PC-9 (cell line): Measurements from ENCODE around the gene ANO2. TPM values are rescaled to one million over a fixed set of nuclear protein-coding genes. Genes with fewer than 3 reads are reported as not detected.

ENCODE experiments used
- BruUV-seq: library from RNA; stranded (reverse); fragments of 400-500 nt; replicated peaks from 2 replicates; lab custom pipeline; 2021; lab: Mats Ljungman, UMichigan
- CTCF ChIA-PET: fragments of 300-600 bp; sonication (Branson Sonifier 250); formaldehyde crosslinking; loops from one replicate; lab custom pipeline; 2022; ENCODE audit warnings: antibody characterized with exemption; lab: Charles Lee
- POLR2A ChIA-PET: fragments of 300-600 bp; sonication (Branson Sonifier 250); formaldehyde crosslinking; loops from one replicate; lab custom pipeline; 2022; ENCODE audit warnings: antibody characterized with exemption; ENCODE audit not compliant: unreplicated experiment; lab: Charles Lee
- DNase-seq, 2 experiments: peaks; one replicate each; pipeline versions ENCODE4 v3.0.0 to v3.0.0-alpha.2; 2015 to 2022; ENCODE audit warnings: mixed read lengths in 1 of 2
- H2AFZ ChIP-seq: fragments of 200-600 bp; sonication (generic); 2 replicates; pipeline ENCODE4 v1.8.1; 2017; ENCODE audit warnings: antibody characterized with exemption
- H3F3A ChIP-seq: fragments of 200-600 bp; sonication (generic); 2 replicates; pipeline ENCODE4 v1.8.1; 2017; ENCODE audit warnings: antibody characterized with exemption, mild to moderate bottlenecking, low read depth; ENCODE audit not compliant: insufficient read depth
- H3K27ac ChIP-seq: fragments of 200-600 bp; sonication (generic); 2 replicates; pipeline ENCODE4 v1.6.1; 2016; ENCODE audit warnings: mixed run types
- H3K27me3 ChIP-seq: fragments of 200-600 bp; sonication (generic); 2 replicates; pipeline ENCODE4 v1.6.1; 2016; ENCODE audit warnings: low read depth, mixed run types; ENCODE audit not compliant: insufficient read depth
- H3K36me3 ChIP-seq: fragments of 200-600 bp; sonication (generic); 2 replicates; pipeline ENCODE4 v1.6.1; 2016; ENCODE audit warnings: low read depth, mixed run types
- H3K4me1 ChIP-seq: fragments of 200-600 bp; sonication (generic); replicated peaks from 2 replicates; pipeline ENCODE4 v1.6.1; 2016; ENCODE audit warnings: mixed run types; ENCODE audit not compliant: insufficient read depth
- H3K4me2 ChIP-seq: fragments of 200-600 bp; sonication (generic); 2 replicates; pipeline ENCODE4 v1.6.1; 2017; ENCODE audit warnings: mixed run types
- H3K4me3 ChIP-seq: fragments of 200-600 bp; sonication (generic); 2 replicates; pipeline ENCODE4 v1.6.1; 2016; ENCODE audit warnings: mixed run types
- H3K79me2 ChIP-seq: fragments of 200-600 bp; sonication (generic); 2 replicates; pipeline ENCODE4 v1.6.1; 2017; ENCODE audit warnings: low read depth, mixed run types
- H3K9me2 ChIP-seq: fragments of 200-600 bp; sonication (generic); 2 replicates; pipeline ENCODE4 v1.8.1; 2017; ENCODE audit warnings: mild to moderate bottlenecking; ENCODE audit not compliant: insufficient read depth
- H3K9me3 ChIP-seq: fragments of 200-600 bp; sonication (generic); 2 replicates; pipeline ENCODE4 v1.8.1; 2016; ENCODE audit warnings: low read depth; ENCODE audit not compliant: insufficient read depth
- H4K20me1 ChIP-seq: fragments of 200-600 bp; sonication (generic); 2 replicates; pipeline ENCODE4 v1.8.1; 2017; ENCODE audit not compliant: insufficient read depth
- EZH2 ChIP-seq: fragments of 200-600 bp; sonication (generic); IDR thresholded peaks from 2 replicates; pipeline ENCODE4 v1.8.0; 2017; ENCODE audit warnings: antibody characterized with exemption, low read depth
- intact Hi-C: fragments of 100-400 bp; cut with micrococcal nuclease; formaldehyde crosslinking; loops from one replicate; pipeline ENCODE4 v1.10.0; 2022; ENCODE audit not compliant: unreplicated experiment
- total RNA-seq: library from RNA; stranded (reverse); gene quantifications from 2 replicates; pipeline ENCODE4 v1.2.3, GENCODE V29; 2021
- TF ChIP-seq, protein P1 (sequence below): fragments of 200-600 bp; sonication (generic); conservative IDR thresholded peaks from 2 replicates; pipeline ENCODE4 v1.6.1; 2017; ENCODE audit warnings: mixed run types, antibody characterized with exemption, mild to moderate bottlenecking, moderate library complexity

The ANO2 gene
- total RNA-seq, 1 experiment from 2014 or later = not detected

DNA sequence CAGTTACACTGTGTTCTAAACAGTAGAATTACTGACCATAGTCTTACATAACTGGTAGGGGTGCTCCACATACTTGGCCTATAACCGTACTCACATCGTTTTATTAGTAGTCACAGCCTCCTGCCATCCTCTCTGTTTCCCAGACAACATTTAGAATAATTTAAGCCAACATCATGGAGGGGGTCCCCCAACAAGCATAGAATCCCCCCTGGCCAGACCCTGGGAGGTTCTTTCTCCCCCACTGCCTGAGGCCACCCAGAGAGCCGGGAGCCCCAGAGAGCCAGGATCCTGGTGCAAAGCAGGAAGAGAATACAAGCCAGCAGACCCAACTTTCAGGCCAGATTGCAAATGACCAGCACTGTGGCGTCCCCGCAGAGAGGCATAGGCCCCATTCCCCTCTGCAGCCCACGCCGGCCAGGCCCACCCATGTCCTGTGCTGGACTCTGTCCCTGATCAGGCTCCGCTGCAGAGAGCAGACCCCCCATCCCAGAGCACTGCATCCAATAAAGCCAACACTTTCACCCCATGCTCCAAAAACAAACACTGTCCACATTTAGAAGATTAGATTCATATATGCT, 317.9 kb downstream of the ANO2 start:
- Histone ChIP-seq H3K79me2 (no peaks in the 10 kb centered on the region), H4K20me1 (no peaks in the 10 kb centered on the region), H3K4me1 (no peaks in the 10 kb centered on the region), H2AFZ (no peak overlapping the region), H3K9me2 (no peaks in the 10 kb centered on the region), H3K27ac (no peak overlapping the region), H3K36me3 (no peaks in the 10 kb centered on the region), H3K4me2 (no peak overlapping the region), H3K9me3 (no peaks in the 10 kb centered on the region; the same call in 1 of the 2 replicates), H3F3A (no peaks in the 10 kb centered on the region), H3K27me3 (peaks cover 97% of the 10 kb centered on the region), H3K4me3 (no peak overlapping the region)
- BruUV-seq = no TSS peak
- POLR2A ChIA-PET = no interaction called here
- DNase-seq = no peak
- CTCF ChIA-PET = no interaction called here
- TF ChIP-seq, protein P1, sequence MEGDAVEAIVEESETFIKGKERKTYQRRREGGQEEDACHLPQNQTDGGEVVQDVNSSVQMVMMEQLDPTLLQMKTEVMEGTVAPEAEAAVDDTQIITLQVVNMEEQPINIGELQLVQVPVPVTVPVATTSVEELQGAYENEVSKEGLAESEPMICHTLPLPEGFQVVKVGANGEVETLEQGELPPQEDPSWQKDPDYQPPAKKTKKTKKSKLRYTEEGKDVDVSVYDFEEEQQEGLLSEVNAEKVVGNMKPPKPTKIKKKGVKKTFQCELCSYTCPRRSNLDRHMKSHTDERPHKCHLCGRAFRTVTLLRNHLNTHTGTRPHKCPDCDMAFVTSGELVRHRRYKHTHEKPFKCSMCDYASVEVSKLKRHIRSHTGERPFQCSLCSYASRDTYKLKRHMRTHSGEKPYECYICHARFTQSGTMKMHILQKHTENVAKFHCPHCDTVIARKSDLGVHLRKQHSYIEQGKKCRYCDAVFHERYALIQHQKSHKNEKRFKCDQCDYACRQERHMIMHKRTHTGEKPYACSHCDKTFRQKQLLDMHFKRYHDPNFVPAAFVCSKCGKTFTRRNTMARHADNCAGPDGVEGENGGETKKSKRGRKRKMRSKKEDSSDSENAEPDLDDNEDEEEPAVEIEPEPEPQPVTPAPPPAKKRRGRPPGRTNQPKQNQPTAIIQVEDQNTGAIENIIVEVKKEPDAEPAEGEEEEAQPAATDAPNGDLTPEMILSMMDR = no peak
- TF ChIP-seq EZH2 = no peak
- intact Hi-C loops = no loop called here

DNA sequence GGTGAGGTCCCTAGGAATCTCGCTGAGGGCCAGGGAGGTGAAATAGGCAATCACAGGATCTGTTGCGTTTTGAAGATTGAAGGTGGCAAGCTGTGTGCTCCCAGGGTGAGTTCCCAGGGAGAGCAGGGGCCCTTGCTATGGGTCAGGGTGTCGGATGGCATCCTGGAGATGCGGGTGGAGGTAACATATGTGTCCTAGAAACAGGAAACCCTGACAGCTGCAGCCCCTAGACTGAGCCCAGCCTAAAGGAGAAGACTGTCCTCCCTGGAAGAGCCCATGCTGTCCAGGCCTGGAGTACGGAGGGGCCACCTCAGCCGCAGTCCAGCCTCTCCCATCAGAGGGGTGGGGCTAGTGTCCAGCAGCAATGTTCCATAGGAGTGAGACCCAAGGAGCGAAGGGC, 318.9 kb downstream of the ANO2 start:
- ChIA-PET POLR2A (no interaction called here), CTCF (no interaction called here)
- no TSS peak for BruUV-seq
- peaks cover 97% of the 10 kb centered on the region for H3K27me3 ChIP-seq
- no peak overlapping the region for H3K4me3 ChIP-seq
- H3K36me3 ChIP-seq = no peaks in the 10 kb centered on the region
- no peaks in the 10 kb centered on the region for H3K79me2 ChIP-seq
- H3K9me2 ChIP-seq = no peaks in the 10 kb centered on the region
- no peak for DNase-seq
- no peaks in the 10 kb centered on the region for H3F3A ChIP-seq
- no peak overlapping the region for H3K4me2 ChIP-seq
- intact Hi-C loops = no loop called here
- H3K27ac ChIP-seq = no peak overlapping the region
- TF ChIP-seq EZH2 = no peak
- TF ChIP-seq, protein P1 = no peak
- no peaks in the 10 kb centered on the region for H4K20me1 ChIP-seq
- H3K4me1 ChIP-seq = no peaks in the 10 kb centered on the region
- no peaks in the 10 kb centered on the region for H3K9me3 ChIP-seq
- H2AFZ ChIP-seq = no peak overlapping the region

DNA sequence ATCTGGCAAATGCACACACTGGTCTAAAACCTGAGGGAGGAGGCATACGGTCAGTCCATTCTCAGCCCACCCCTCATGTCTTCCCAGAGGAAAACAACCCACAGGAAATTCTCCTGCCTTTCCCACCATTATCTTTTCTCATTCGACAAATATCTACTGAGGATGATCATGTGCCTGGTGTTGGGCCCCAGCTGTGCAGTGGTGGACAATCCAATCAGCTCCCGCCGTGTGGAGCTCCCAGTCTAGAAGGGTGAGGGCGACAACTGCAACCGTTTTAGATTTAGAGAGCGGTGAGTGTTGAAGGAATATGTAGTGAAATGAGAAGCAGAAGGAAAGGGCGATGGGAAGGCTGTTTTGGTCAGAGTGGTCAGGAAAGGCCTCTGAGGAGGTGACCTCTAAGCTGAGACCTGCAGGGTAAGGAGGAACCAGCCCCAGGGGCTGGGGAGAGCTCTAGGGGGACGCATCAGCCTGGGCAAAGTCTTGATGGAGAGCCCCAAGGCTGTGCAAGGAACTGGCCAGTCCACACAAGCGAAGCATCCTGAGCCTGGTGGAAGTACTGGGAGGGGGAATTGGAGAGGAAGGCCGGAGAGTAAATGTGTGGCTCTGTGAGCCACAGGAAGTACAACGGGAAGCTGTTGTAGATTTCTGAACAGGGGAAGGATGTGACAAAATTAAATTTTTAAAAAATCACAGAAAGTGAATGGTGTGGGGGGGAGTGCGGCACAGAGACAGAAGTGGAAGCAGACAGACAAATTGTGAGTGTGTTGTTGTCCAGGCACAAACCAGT, 320.4 kb downstream of the ANO2 start:
- Histone ChIP-seq H2AFZ (no peak overlapping the region), H3K79me2 (no peaks in the 10 kb centered on the region), H3K4me1 (no peaks in the 10 kb centered on the region), H3K4me3 (no peak overlapping the region), H3K9me2 (no peaks in the 10 kb centered on the region), H3F3A (no peaks in the 10 kb centered on the region), H3K36me3 (no peaks in the 10 kb centered on the region), H3K9me3 (no peaks in the 10 kb centered on the region), H3K27ac (no peak overlapping the region), H3K27me3 (peaks cover 97% of the 10 kb centered on the region), H4K20me1 (no peaks in the 10 kb centered on the region), H3K4me2 (no peak overlapping the region)
- TF ChIP-seq, protein P1 = no peak
- no peak for TF ChIP-seq EZH2
- no TSS peak for BruUV-seq
- CTCF ChIA-PET = no interaction called here
- intact Hi-C loops = no loop called here
- POLR2A ChIA-PET = no interaction called here
- DNase-seq = no peak
